RWPE2 (cell line): Measurements from ENCODE around the gene C20orf204.

Source experiments
- ATAC-seq: fragments of 200-7000 bp; cut with Tn5 transposase; 3 replicates; pipeline ENCODE4 v1.9.1; 2021; ENCODE audit warnings: low read depth
- DNase-seq: peaks from one replicate; pipeline ENCODE4 v3.0.0-alpha.2; 2020; ENCODE audit warnings: low spot score
- H3K27ac ChIP-seq: fragments of 450-650 bp; 2 replicates; pipeline ENCODE4 v1.5.1; 2017; ENCODE audit warnings: mild to moderate bottlenecking; ENCODE audit not compliant: poor library complexity, severe bottlenecking
- H3K27me3 ChIP-seq: fragments of 250-450 bp; sonication (Bioruptor Pico); 2 replicates; pipeline ENCODE4 v1.5.1; 2021; ENCODE audit warnings: mild to moderate bottlenecking, moderate library complexity; ENCODE audit not compliant: insufficient read depth, poor library complexity, severe bottlenecking
- H3K36me3 ChIP-seq: fragments of 250-450 bp; sonication (Bioruptor Pico); 2 replicates; pipeline ENCODE4 v1.5.1; 2020; ENCODE audit warnings: low read depth, mild to moderate bottlenecking, moderate library complexity
- H3K4me1 ChIP-seq: fragments of 250-450 bp; sonication (Bioruptor Pico); 2 replicates; pipeline ENCODE4 v1.5.1; 2021; ENCODE audit warnings: mild to moderate bottlenecking, moderate library complexity; ENCODE audit not compliant: insufficient read depth, poor library complexity, severe bottlenecking
- H3K4me3 ChIP-seq: fragments of 250-450 bp; sonication (Bioruptor Pico); 2 replicates; pipeline ENCODE4 v1.5.1; 2021; ENCODE audit warnings: mild to moderate bottlenecking, moderate library complexity; ENCODE audit not compliant: severe bottlenecking
- H3K9me3 ChIP-seq: fragments of 250-450 bp; sonication (Bioruptor Pico); 2 replicates; pipeline ENCODE4 v1.5.1; 2021; ENCODE audit warnings: mild to moderate bottlenecking, moderate library complexity; ENCODE audit not compliant: severe bottlenecking
- TF ChIP-seq, protein P1 (sequence below): fragments of 450-650 bp; IDR thresholded peaks from one replicate; pipeline ENCODE4 v1.5.1; 2017; ENCODE audit warnings: mild to moderate bottlenecking, moderate library complexity; ENCODE audit not compliant: poor library complexity, severe bottlenecking

Gene C20orf204

DNA sequence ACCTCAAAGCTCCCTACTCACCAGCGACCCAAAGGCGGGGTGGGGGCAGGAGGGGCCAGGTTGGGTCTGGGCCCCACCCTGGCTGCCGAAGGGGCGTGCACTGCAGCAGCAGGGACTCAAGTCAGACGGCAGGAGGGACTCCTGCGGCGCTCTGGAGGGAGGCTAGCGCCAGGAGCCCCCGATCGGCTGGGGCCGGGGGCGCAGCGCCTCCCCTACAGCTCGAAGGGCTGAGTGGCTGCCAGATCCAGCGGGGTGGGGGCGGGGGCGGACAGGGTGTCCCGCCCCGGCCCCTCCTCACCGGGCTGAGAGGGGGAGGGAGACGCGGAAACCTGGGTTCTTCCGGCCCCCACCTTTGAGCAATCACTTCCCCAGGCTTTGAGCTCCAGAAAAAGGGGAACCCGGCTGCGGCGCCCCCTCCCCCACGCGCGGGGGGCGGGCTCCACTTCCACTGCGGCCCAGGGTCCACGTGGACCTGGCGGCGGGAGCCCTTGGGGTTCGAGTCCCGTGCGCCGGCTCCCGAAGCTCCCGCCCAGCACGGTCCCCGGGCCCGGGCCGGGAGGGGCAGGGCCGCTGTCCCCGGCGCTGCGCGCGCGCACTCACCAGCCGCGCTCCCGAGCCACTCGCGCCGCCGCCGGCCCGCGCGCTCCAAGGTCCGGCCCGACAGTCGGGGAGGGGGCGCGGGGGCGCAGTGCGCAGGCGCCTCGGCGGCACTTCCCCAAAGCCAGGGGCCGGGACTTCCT, 43.5 kb downstream of the C20orf204 start, which contains the start of gene RGS19:
TSS of gene RGS19 (minus strand) at position 246 of the 740 bp plus-strand sequence. CDS start 2,632 bp downstream, outside the sequence.
- peaks cover 10% of the 10 kb centered on the region for H3K4me1 ChIP-seq
- H3K27ac ChIP-seq, result peak within 1 kb of the TSS; percentile 38
- ATAC-seq (peak; percentile 47), DNase-seq (no peak)
- H3K4me3 ChIP-seq, result peak within 1 kb of the TSS; percentile 85
- H3K9me3 ChIP-seq, result no peaks in the 10 kb centered on the region
- H3K27me3 ChIP-seq, result peaks cover 11% of the 10 kb centered on the region
- H3K36me3 ChIP-seq, result no peaks in the 10 kb centered on the region
- TF ChIP-seq, protein P1, sequence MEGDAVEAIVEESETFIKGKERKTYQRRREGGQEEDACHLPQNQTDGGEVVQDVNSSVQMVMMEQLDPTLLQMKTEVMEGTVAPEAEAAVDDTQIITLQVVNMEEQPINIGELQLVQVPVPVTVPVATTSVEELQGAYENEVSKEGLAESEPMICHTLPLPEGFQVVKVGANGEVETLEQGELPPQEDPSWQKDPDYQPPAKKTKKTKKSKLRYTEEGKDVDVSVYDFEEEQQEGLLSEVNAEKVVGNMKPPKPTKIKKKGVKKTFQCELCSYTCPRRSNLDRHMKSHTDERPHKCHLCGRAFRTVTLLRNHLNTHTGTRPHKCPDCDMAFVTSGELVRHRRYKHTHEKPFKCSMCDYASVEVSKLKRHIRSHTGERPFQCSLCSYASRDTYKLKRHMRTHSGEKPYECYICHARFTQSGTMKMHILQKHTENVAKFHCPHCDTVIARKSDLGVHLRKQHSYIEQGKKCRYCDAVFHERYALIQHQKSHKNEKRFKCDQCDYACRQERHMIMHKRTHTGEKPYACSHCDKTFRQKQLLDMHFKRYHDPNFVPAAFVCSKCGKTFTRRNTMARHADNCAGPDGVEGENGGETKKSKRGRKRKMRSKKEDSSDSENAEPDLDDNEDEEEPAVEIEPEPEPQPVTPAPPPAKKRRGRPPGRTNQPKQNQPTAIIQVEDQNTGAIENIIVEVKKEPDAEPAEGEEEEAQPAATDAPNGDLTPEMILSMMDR, result peak; percentile 6

GRCh38 chr20:64080013-64080812, 44.2 kb downstream of the C20orf204 start, which contains the start of gene OPRL1:
Gene OPRL1 (plus strand): TSS chr20:64080082. CDS start chr20:64092721, 12,639 bp downstream.
- DNase-seq (no peak), ATAC-seq (peak; percentile 6)
- no peaks in the 10 kb centered on the region for H3K9me3 ChIP-seq
- peaks cover 19% of the 10 kb centered on the region for H3K27me3 ChIP-seq
- H3K27ac ChIP-seq, result peak within 1 kb of the TSS; percentile 38
- H3K4me3 ChIP-seq, result peak within 1 kb of the TSS; percentile 85
- TF ChIP-seq, protein P1, result no peak
- peaks cover 10% of the 10 kb centered on the region for H3K4me1 ChIP-seq
- no peaks in the 10 kb centered on the region for H3K36me3 ChIP-seq

DNA sequence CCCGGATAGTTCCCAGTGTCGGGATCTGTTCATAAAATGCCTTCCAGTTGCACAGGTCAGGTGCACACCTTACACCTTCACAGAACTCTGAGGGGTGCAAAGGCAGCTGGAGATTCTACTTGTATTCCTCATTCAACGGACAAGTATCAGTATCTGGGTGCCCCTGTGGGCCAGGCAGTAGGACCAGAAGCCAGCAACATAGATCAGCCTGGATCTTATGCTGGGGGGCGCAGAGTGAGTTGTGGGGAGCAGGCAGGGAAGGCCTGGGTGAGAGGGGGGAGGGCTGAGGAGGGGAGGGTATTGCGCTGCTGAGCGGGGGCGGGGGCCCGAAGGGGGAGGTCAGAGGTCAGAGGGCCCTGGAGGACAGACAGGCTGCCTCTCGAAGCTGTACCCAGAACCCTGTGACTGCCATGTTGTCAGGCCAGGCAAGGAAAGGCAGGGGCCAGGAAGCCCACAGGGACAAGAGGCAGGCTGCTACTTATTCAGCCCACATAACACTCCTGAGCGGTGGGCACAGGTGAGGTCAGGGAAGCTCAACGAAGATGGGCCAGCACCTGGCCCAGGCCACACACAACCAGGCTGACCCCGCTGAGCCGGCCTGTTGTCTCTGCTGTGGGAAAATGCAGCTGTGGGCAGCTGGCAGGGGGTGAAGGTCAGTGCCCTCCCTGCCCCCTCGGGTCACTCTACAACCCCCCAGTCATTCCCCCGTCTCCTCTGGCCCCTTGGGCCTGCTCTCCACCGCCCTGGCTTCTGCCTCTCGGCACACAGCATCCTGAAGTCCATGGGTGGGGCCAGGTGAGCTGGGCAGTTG, 45.0 kb downstream of the C20orf204 start:
- no peak overlapping the region for H3K4me3 ChIP-seq
- TF ChIP-seq, protein P1, result no peak
- no peaks in the 10 kb centered on the region for H3K9me3 ChIP-seq
- peaks cover 20% of the 10 kb centered on the region for H3K27me3 ChIP-seq
- H3K36me3 ChIP-seq, result no peaks in the 10 kb centered on the region
- no peak overlapping the region for H3K27ac ChIP-seq
- H3K4me1 ChIP-seq, result peaks cover 10% of the 10 kb centered on the region
- ATAC-seq (no peak), DNase-seq (no peak)

DNA sequence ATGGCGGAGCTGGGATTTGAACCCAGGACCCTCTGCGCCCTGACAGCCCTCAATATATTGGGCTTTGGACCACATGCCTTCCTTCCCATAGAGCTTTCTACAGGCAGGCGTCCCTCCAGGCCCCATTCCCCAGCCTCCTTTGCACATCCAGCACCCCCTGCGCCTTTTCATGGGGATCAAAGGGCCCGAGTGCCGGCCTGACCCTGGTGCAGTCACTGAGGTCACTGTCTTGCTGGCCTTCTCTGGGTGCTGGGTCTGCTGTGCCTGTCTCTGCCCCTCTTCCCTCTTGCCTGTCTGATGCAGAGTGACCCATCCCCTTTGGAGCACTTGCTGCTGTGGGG, 45.6 kb downstream of the C20orf204 start:
- Histone ChIP-seq H3K4me3 (no peak overlapping the region), H3K27ac (no peak overlapping the region), H3K27me3 (peaks cover 20% of the 10 kb centered on the region), H3K36me3 (no peaks in the 10 kb centered on the region), H3K9me3 (no peaks in the 10 kb centered on the region), H3K4me1 (peaks cover 10% of the 10 kb centered on the region)
- no peak for ATAC-seq
- no peak for DNase-seq
- TF ChIP-seq, protein P1, result no peak
